ENCODE measurements around the gene TOR1AIP2.

GRCh38 chr1:179840107-179840506, 37.5 kb downstream of the TOR1AIP2 start:
- TF ChIP-seq POLR2A (IDR thresholded peaks at IDR 0.05; ENCODE audit: low read depth, low read length) (no peak), POLR2AphosphoS5 (IDR thresholded peaks at IDR 0.05; ENCODE audit: insufficient read depth, low read depth, low read length) (no peak), CTCF (IDR thresholded peaks at IDR 0.05; ENCODE audit: extremely low read depth in 1 of 2, insufficient read depth in 1 of 2, low read depth in 1 of 2, low read length in 2 of 2) (no peak), EZH2 (IDR thresholded peaks at IDR 0.05; ENCODE audit: borderline replicate concordance, low read depth, low read length, severe bottlenecking) (no peak), MYC (IDR thresholded peaks at IDR 0.05; ENCODE audit: low read depth, low read length) (no peak), FOS (IDR thresholded peaks at IDR 0.05; ENCODE audit: borderline replicate concordance, insufficient read depth, low read length) (no peak), JUN (IDR thresholded peaks at IDR 0.05; ENCODE audit: borderline replicate concordance, insufficient read depth, insufficient read length, low read depth) (no peak)
- TF ChIP-seq, protein P1, sequence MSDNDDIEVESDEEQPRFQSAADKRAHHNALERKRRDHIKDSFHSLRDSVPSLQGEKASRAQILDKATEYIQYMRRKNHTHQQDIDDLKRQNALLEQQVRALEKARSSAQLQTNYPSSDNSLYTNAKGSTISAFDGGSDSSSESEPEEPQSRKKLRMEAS (IDR thresholded peaks at IDR 0.05; ENCODE audit: insufficient read depth, insufficient read length): no peak

All from endothelial cell of umbilical vein (primary cell).